ENCODE results near the gene TBX6.

Gene TBX6

GRCh38 chr16:30113711-30114333 is 22.1 kb upstream of the TBX6 start:
- no peak for DNase-seq

GRCh38 chr16:30113031-30113710 is 21.4 kb upstream of the TBX6 start, which contains the start of gene GDPD3:
TSS of gene GDPD3 (minus strand) at chr16:30113537. CDS start at chr16:30113478, 59 bp downstream.
- no peak for DNase-seq

- peak in 1 of 2 donors; percentile 11 for DNase-seq
Measured at GRCh38 chr16:30112197-30113030, 20.7 kb upstream of the TBX6 start.

GRCh38 chr16:30110661-30111060 is 18.9 kb upstream of the TBX6 start:
- DNase-seq = no peak

GRCh38 chr16:30108059-30108850 is 16.5 kb upstream of the TBX6 start:
- DNase-seq = no peak

GRCh38 chr16:30104492-30104891 is 12.8 kb upstream of the TBX6 start:
- no peak for DNase-seq

- DNase-seq = no peak
Measured at GRCh38 chr16:30104090-30104489, 12.4 kb upstream of the TBX6 start.

GRCh38 chr16:30096862-30097563 is 5.3 kb upstream of the TBX6 start:
- DNase-seq = no peak

GRCh38 chr16:30096105-30096861 is 4.6 kb upstream of the TBX6 start, which contains the start of gene YPEL3:
TSS of gene YPEL3 (minus strand) at chr16:30096213. CDS start at chr16:30095482, 731 bp downstream.
- DNase-seq = peak; percentile 45 to 62

GRCh38 chr16:30095166-30096078 is 3.7 kb upstream of the TBX6 start:
- no peak for DNase-seq

GRCh38 chr16:30094541-30095165 is 2.9 kb upstream of the TBX6 start:
- no peak for DNase-seq

GRCh38 chr16:30092373-30093010 is 768 bp upstream of the TBX6 start:
- peak; percentile 69 to 94 for DNase-seq

- DNase-seq = no peak
Measured at GRCh38 chr16:30090610-30091331, 953 bp downstream of the TBX6 start.

GRCh38 chr16:30088832-30089624 is 2.7 kb downstream of the TBX6 start:
- no peak for DNase-seq

GRCh38 chr16:30088237-30088831 is 3.4 kb downstream of the TBX6 start:
- DNase-seq = no peak

- peak; percentile 25 to 77 for DNase-seq
Measured at GRCh38 chr16:30087181-30087898, 4.4 kb downstream of the TBX6 start.

Data from bone marrow (tissue), 2 donors.